IPS-15b (cell line): ENCODE data around the gene MISP.
"Not testable (repeated sequence)": the region's sequence is repeated elsewhere in the genome, so short reads cannot be mapped to it uniquely, and the experiment has no call there.

Experiments used
- H3K27me3 ChIP-seq: one replicate; pipeline ENCODE4 v1.6.1; 2013; ENCODE audit warnings: low read length; ENCODE audit not compliant: control insufficient read depth, insufficient read depth
- H3K36me3 ChIP-seq: one replicate; pipeline ENCODE4 v1.6.1; 2013; ENCODE audit warnings: low read length; ENCODE audit not compliant: control insufficient read depth, insufficient read depth
- H3K4me1 ChIP-seq: one replicate; pipeline ENCODE4 v1.6.1; 2013; ENCODE audit warnings: mild to moderate bottlenecking, low read length; ENCODE audit not compliant: control insufficient read depth, insufficient read depth
- H3K4me3 ChIP-seq: one replicate; pipeline ENCODE4 v1.5.1; 2013; ENCODE audit warnings: low read depth, low read length
- H3K9ac ChIP-seq: one replicate; pipeline ENCODE4 v1.6.1; 2013; ENCODE audit warnings: low read depth, mild to moderate bottlenecking, low read length
- H3K9me3 ChIP-seq: one replicate; pipeline ENCODE4 v1.6.1; 2013; ENCODE audit warnings: mild to moderate bottlenecking, low read length; ENCODE audit not compliant: control insufficient read depth, insufficient read depth

Gene MISP

GRCh38 chr19:750640-751423 lies at the start of gene MISP:
Gene MISP (plus strand): TSS chr19:751112. CDS start chr19:756947, 5,835 bp downstream.
- Histone ChIP-seq H3K27me3 (no peaks in the 10 kb centered on the region), H3K4me1 (no peaks in the 10 kb centered on the region), H3K36me3 (no peaks in the 10 kb centered on the region), H3K4me3 (no peak within 1 kb of the TSS), H3K9me3 (no peaks in the 10 kb centered on the region), H3K9ac (no peak within 1 kb of the TSS)

DNA sequence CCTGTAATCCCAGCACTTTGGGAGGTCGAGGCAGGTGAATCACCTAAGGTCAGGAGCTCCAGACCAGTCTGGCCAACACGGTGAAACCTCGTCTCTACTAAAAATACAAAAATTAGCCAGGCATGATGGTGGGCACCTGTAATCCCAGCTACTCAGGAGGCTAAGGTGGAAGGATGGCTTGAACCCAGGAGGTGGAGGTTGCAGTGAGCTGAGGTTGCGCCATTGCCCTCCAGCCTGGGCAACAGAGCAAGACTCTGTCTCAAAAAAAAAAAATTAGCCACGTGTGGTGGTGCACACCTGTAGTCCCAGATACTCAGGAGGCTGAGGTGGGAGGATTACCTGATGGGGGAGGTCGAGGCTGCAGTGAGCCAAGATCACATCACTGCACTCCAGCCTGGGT lies 48.1 kb upstream of the MISP start:
- H3K36me3 ChIP-seq, result not testable (repeated sequence)

DNA sequence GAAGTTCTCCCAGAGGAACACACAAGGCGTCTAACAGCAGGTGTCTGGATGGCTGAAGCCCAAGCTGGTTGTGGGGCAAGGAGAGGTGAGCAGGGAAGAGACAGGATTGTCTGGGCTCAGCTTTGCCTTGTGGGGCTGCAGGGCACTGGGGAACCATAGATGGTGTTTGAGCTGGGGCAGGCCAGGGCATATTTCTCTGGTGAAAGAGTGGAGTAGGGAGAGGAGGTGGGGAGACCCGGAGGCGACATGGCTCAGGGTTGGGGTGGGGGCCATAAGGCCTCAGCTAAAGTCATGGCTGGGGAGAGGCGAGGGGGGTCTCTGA lies 47.6 kb upstream of the MISP start:
- Histone ChIP-seq H3K9me3 (no peaks in the 10 kb centered on the region), H3K4me1 (no peaks in the 10 kb centered on the region), H3K27me3 (no peaks in the 10 kb centered on the region), H3K4me3 (peak overlapping the region; percentile 45), H3K9ac (no peak overlapping the region), H3K36me3 (no peaks in the 10 kb centered on the region)

More for the DNA sequence above, 48.1 kb upstream of the MISP start:
- peak overlapping the region; percentile 45 for H3K4me3 ChIP-seq
- not testable (repeated sequence) for H3K9me3 ChIP-seq, H3K27me3 ChIP-seq, H3K9ac ChIP-seq, H3K4me1 ChIP-seq

DNA sequence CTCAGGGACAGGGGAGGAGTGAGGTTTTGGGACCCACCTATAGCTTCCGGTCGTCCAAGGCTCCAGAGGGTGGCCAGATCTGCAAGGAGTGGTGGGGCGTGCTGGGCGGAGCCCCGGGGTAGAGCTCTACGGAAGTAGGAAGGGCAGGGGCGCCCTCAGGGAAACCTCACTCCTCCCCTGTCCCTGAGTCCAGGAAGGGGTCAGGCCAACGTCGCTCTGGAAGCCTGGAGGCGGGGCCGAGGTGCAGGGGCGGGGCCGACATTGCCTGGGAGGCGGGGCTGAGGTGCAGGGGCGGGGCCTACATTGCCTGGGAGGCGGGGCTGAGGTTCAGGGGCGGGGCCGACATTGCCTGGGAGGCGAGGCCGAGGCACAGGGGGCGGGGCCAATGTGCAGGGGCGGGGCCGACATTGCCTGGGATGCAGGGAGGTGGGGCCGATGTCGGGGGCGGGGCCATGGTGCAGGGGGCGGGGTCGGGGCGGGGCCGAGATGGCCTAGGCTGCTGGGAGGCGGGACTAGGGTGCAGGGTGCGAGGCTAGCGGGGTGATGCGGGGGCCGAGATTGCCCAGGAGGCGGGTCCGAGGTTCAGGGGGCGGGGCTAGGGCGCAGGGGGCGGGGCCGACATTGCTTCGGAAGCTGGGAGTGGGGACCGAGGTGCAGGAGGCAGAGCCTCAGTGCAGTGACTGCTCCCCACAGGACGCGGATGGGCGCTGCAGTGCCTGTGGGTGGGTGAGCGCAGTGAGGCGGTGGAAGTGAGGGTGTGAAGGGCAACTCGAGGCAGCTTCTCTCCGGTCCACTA lies 47.1 kb upstream of the MISP start:
- no peaks in the 10 kb centered on the region for H3K36me3 ChIP-seq
- no peaks in the 10 kb centered on the region for H3K9me3 ChIP-seq
- no peaks in the 10 kb centered on the region for H3K4me1 ChIP-seq
- no peaks in the 10 kb centered on the region for H3K27me3 ChIP-seq
- H3K9ac ChIP-seq, result no peak overlapping the region
- peak overlapping the region; percentile 63 for H3K4me3 ChIP-seq

GRCh38 chr19:704447-704741 lies 46.5 kb upstream of the MISP start:
- Histone ChIP-seq H3K4me1 (no peaks in the 10 kb centered on the region), H3K27me3 (no peaks in the 10 kb centered on the region), H3K36me3 (no peaks in the 10 kb centered on the region), H3K4me3 (peak overlapping the region; percentile 63), H3K9ac (no peak overlapping the region), H3K9me3 (no peaks in the 10 kb centered on the region)

- Histone ChIP-seq H3K27me3 (no peaks in the 10 kb centered on the region), H3K4me1 (peaks cover 5% of the 10 kb centered on the region), H3K9ac (no peak within 1 kb of the TSS), H3K4me3 (peak within 1 kb of the TSS; percentile 48), H3K9me3 (no peaks in the 10 kb centered on the region), H3K36me3 (no peaks in the 10 kb centered on the region)
Observed at GRCh38 chr19:708154-709143, 42.5 kb upstream of the MISP start, which contains the start of gene PALM. Gene PALM (plus strand): TSS chr19:708935. CDS start chr19:709147, 212 bp downstream.

DNA sequence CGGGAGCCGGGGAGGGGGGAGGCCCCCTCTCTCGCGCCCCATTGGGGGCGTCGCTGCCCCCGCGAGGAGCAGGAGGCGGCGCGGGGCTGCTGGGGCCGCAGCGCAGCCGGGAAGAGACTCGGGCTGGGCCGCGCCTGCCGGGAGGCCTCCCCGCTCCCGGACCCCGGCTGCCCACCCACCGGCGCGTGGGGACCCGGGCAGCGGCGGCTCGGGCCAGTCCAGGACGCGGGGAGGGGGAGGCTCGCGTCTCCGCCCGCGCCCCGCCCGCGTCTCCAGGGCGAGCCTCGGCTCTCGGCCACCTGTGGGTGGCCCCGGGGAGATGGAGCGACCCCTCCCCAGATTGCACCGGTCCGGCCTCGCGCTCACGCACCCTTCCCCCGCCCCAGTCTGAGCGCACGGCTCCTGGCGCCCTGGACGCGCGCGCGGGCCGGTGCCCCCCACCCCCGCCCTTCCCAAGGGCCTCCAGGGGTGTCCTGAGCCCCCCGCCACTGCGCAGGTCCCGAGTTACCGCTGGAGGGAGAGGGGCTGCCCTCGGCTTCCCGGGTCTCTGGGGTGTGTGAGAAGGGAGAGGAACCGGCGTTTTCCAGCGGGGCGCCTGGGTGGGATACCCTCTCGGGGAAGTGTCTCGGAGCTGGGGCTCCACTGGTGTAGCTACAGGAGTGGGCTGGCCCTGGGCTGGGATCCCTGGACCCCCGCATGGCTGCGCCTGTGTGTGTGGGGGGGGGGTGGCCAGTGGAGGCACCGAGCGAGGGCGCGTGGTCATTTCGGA lies 41.5 kb upstream of the MISP start:
- Histone ChIP-seq H3K4me3 (peak overlapping the region; percentile 48), H3K9ac (no peak overlapping the region), H3K27me3 (no peaks in the 10 kb centered on the region), H3K36me3 (no peaks in the 10 kb centered on the region), H3K9me3 (no peaks in the 10 kb centered on the region), H3K4me1 (peaks cover 5% of the 10 kb centered on the region)

GRCh38 chr19:709965-710571 lies 40.8 kb upstream of the MISP start:
- H3K36me3 ChIP-seq, result no peaks in the 10 kb centered on the region
- H3K9me3 ChIP-seq, result no peaks in the 10 kb centered on the region
- peak overlapping the region; percentile 48 for H3K4me3 ChIP-seq
- H3K9ac ChIP-seq, result no peak overlapping the region
- no peaks in the 10 kb centered on the region for H3K27me3 ChIP-seq
- peaks cover 5% of the 10 kb centered on the region for H3K4me1 ChIP-seq

DNA sequence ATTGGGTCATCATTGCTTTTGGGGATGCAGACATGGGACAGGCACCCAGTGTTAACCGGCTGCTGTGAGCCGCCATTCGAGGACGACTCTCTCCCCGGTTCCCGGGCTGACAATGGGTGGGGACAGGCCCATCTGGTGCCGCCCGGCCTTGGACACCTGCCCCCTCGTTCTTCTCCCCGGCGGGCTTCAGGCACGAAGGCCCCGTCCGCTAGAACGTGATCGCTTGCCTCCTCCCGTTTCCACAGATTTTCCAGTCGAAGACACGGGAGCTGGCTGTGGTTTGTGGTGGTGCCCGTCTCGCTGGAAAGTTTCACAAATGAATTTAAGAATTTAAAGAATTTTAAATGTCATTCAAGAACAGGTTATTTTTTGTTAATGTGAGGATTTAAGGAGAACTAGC lies 40.1 kb upstream of the MISP start:
- no peaks in the 10 kb centered on the region for H3K36me3 ChIP-seq
- no peak overlapping the region for H3K4me3 ChIP-seq
- no peaks in the 10 kb centered on the region for H3K9me3 ChIP-seq
- H3K27me3 ChIP-seq, result no peaks in the 10 kb centered on the region
- no peak overlapping the region for H3K9ac ChIP-seq
- H3K4me1 ChIP-seq, result peaks cover 5% of the 10 kb centered on the region

DNA sequence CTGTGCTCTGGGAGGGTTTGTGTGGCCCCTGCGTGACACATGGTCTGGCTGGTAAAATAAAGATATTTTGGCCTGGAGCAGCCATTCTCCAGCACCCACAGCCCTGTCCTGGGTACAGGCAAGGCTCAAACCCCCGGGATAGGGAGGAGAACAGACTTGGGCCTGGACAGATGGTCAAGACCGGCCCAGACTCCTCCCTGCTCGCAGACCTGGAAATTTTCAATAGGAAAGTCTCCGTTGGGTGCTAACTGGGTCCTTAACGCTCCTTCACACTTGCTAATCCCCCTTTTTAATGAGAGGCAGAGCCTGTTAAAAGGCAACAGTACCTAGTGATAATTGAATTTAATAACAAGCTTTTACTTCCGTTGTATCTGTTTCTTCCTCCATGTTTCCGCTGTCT lies 39.7 kb upstream of the MISP start:
- no peaks in the 10 kb centered on the region for H3K27me3 ChIP-seq
- no peaks in the 10 kb centered on the region for H3K9me3 ChIP-seq
- H3K4me3 ChIP-seq, result no peak overlapping the region
- H3K4me1 ChIP-seq, result peaks cover 5% of the 10 kb centered on the region
- no peak overlapping the region for H3K9ac ChIP-seq
- H3K36me3 ChIP-seq, result no peaks in the 10 kb centered on the region

GRCh38 chr19:715347-715746 lies 35.6 kb upstream of the MISP start:
- H3K36me3 ChIP-seq, result no peaks in the 10 kb centered on the region
- H3K9me3 ChIP-seq, result no peaks in the 10 kb centered on the region
- H3K4me3 ChIP-seq, result no peak overlapping the region
- H3K27me3 ChIP-seq, result no peaks in the 10 kb centered on the region
- no peak overlapping the region for H3K9ac ChIP-seq
- H3K4me1 ChIP-seq, result peaks cover 8% of the 10 kb centered on the region
